ENCODE measurements around the gene TSR1.

The TSR1 gene

DNA sequence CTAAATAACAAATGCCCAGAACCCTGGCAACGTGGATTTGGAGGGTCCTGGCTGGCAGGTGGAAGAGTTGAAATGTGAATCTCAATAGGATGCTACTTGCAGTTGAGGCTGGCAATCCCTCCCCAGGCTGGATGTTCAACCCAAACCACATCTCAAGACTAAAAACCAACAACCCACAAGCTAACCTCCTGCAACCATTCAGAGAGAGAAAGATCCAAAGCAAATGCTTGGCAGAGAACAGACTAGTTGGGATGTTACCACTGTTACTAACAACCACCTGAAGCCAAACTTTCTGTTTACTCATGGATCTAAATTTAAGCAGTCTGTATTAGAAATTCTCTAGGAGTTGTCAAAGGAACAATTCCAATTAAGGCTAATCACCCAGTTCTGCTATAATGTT, 60.5 kb downstream of the TSR1 start:
- DNase-seq: no peak

- DNase-seq: no peak
Observed at GRCh38 chr17:2274414-2274813, 61.8 kb downstream of the TSR1 start.

Data from activated CD4-positive, CD25-positive, alpha-beta regulatory T cell treated with anti-CD3 and anti-CD28 coated beads, Interleukin-2, amount 50 U/mL, for 72 hours (primary cell).